Breast epithelium (tissue), 3 donors: ENCODE results near the gene RAB42.

Experiments
- POLR2A ChIP-seq: fragments of 450-650 bp; IDR thresholded peaks from one replicate; pipeline ENCODE4 v1.6.1; 2016; ENCODE audit warnings: antibody characterized with exemption, mild to moderate bottlenecking, moderate library complexity
- POLR2AphosphoS5 ChIP-seq, 3 donors: sonication (generic); formaldehyde crosslinking; IDR thresholded peaks; one replicate each; pipeline ENCODE4 v1.6.1; 2017; ENCODE audit warnings: antibody characterized with exemption in 3 of 3
- TF ChIP-seq, protein P1 (sequence below), 3 donors: fragments of 450-650 bp; IDR thresholded peaks; one replicate each; pipeline ENCODE4 v1.5.1; 2016 to 2017; ENCODE audit warnings: antibody characterized with exemption in 3 of 3, mild to moderate bottlenecking in 3 of 3, moderate library complexity in 3 of 3

DNA sequence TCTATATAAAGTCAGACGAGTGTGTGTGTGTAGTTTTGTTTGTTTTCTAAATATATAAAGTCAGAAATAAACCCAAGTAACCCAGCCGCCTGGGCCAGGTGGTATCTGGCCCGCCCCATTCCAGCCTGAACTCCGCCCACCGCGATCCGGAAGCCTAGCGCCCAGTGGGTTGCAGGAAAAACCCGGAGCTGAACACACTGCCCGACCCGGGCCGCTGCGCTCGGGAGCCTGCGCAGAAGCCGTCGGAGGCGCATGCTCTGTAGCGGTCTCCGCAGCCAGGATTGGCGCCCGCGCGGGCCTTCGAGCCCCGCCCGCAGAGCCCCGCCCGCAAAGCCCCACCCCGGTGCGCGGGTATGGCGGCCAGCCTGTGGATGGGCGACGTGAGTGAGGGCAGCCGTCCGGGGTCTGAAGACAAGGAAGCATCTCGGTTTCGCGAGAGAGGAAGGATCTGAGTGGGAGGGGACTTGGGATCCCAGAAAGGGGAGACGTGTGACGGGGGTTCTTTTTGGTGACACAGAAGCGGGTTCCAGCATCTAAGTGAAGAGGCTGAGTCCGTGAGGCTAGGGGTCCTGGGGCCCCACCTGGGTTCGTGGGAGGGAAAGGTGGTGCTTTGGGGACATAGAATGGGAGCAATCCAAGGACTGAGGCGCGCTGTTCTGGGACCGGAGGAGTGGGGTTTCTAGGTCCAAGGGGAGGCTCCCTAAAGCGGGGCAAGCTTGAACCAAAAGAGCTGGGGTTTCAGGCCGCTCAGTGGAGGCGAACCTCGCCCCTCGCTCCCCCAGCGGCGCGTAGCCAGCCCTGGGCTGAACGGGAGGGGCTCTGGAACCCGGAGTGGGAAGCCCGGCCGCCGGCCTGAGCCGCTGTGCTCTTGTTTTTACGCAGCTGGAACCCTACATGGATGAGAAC lies 39.1 kb upstream of the RAB42 start, which contains the start of gene TRNAU1AP:
- TF ChIP-seq, protein P1, sequence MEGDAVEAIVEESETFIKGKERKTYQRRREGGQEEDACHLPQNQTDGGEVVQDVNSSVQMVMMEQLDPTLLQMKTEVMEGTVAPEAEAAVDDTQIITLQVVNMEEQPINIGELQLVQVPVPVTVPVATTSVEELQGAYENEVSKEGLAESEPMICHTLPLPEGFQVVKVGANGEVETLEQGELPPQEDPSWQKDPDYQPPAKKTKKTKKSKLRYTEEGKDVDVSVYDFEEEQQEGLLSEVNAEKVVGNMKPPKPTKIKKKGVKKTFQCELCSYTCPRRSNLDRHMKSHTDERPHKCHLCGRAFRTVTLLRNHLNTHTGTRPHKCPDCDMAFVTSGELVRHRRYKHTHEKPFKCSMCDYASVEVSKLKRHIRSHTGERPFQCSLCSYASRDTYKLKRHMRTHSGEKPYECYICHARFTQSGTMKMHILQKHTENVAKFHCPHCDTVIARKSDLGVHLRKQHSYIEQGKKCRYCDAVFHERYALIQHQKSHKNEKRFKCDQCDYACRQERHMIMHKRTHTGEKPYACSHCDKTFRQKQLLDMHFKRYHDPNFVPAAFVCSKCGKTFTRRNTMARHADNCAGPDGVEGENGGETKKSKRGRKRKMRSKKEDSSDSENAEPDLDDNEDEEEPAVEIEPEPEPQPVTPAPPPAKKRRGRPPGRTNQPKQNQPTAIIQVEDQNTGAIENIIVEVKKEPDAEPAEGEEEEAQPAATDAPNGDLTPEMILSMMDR (IDR thresholded peaks at IDR 0.05), result no peak
- TF ChIP-seq POLR2AphosphoS5 (IDR thresholded peaks at IDR 0.05), result peak; percentile 65 to 90 (median 73)
- TF ChIP-seq POLR2A, result peak; percentile 65
